SU-DHL-6 (cell line): ENCODE measurements around the gene PPP6R2.

Source experiments
- H2AFZ ChIP-seq: fragments of 200-600 bp; sonication (generic); 2 replicates; pipeline ENCODE4 v1.6.1; 2014; ENCODE audit warnings: low read depth, mild to moderate bottlenecking, moderate library complexity, mixed read lengths, antibody characterized with exemption, low read length; ENCODE audit not compliant: severe bottlenecking
- H3F3A ChIP-seq: fragments of 200-600 bp; shearing (Covaris generic); 2 replicates; pipeline ENCODE4 v1.6.0; 2016; ENCODE audit warnings: antibody characterized with exemption, mild to moderate bottlenecking; ENCODE audit not compliant: insufficient read depth
- H3K27ac ChIP-seq: fragments of 200-600 bp; sonication (generic); 2 replicates; pipeline ENCODE4 v1.5.1; 2016; ENCODE audit warnings: low read depth, mild to moderate bottlenecking, low read length, moderate library complexity, mixed read lengths
- H3K27me3 ChIP-seq: fragments of 200-600 bp; sonication (generic), shearing (Covaris generic); 2 replicates; pipeline ENCODE4 v1.6.0; 2014; ENCODE audit warnings: mild to moderate bottlenecking, low read length
- H3K36me3 ChIP-seq: fragments of 200-600 bp; sonication (generic); 2 replicates; pipeline ENCODE4 v1.6.1; 2014; ENCODE audit warnings: mild to moderate bottlenecking, low read length, mixed read lengths
- H3K4me2 ChIP-seq: fragments of 300-600, 200-600 bp; shearing (Covaris generic), sonication (generic); 2 replicates; pipeline ENCODE4 v1.6.0; 2014; ENCODE audit warnings: low read length, low read depth, mild to moderate bottlenecking; ENCODE audit not compliant: poor library complexity, severe bottlenecking
- H3K4me3 ChIP-seq: fragments of 200-600 bp; sonication (generic); 2 replicates; pipeline ENCODE4 v1.5.1; 2014; ENCODE audit warnings: antibody characterized with exemption, low read length, mild to moderate bottlenecking, mixed read lengths; ENCODE audit not compliant: insufficient read depth, poor library complexity, severe bottlenecking
- H3K79me2 ChIP-seq: fragments of 200-600 bp; sonication (generic); 2 replicates; pipeline ENCODE4 v1.6.1; 2014; ENCODE audit warnings: mild to moderate bottlenecking, low read length, moderate library complexity; ENCODE audit not compliant: insufficient read depth
- H3K9ac ChIP-seq: fragments of 200-600 bp; sonication (generic); 2 replicates; pipeline ENCODE4 v1.7.0; 2014; ENCODE audit warnings: mild to moderate bottlenecking, low read length
- H3K9me2 ChIP-seq: fragments of 200-600 bp; sonication (generic); replicated peaks from 2 replicates; pipeline ENCODE4 v1.6.1; 2014; ENCODE audit warnings: low read length; ENCODE audit not compliant: insufficient read depth
- H3K9me3 ChIP-seq: fragments of 200-600 bp; sonication (generic); 2 replicates; pipeline ENCODE4 v1.6.1; 2014; ENCODE audit warnings: low read length, mixed read lengths; ENCODE audit not compliant: insufficient read depth
- H4K20me1 ChIP-seq: fragments of 200-600 bp; sonication (generic); 2 replicates; pipeline ENCODE4 v1.6.1; 2014; ENCODE audit warnings: low read depth, mild to moderate bottlenecking, antibody characterized with exemption, low read length, moderate library complexity, mixed read lengths
- EZH2phosphoT487 ChIP-seq: fragments of 200-600 bp; sonication (generic), shearing (Covaris generic); conservative IDR thresholded peaks from 2 replicates; pipeline ENCODE4 v1.6.1; 2018; ENCODE audit warnings: mild to moderate bottlenecking, antibody characterized with exemption, low read length, moderate library complexity, mixed read lengths
- TF ChIP-seq, protein P1 (sequence below): fragments of 200-600 bp; sonication (generic); IDR thresholded peaks from one replicate; pipeline ENCODE4 v1.5.1; 2017; ENCODE audit warnings: antibody characterized with exemption, mild to moderate bottlenecking, low read length, moderate library complexity; ENCODE audit not compliant: insufficient read depth, poor library complexity, severe bottlenecking

The PPP6R2 gene

DNA sequence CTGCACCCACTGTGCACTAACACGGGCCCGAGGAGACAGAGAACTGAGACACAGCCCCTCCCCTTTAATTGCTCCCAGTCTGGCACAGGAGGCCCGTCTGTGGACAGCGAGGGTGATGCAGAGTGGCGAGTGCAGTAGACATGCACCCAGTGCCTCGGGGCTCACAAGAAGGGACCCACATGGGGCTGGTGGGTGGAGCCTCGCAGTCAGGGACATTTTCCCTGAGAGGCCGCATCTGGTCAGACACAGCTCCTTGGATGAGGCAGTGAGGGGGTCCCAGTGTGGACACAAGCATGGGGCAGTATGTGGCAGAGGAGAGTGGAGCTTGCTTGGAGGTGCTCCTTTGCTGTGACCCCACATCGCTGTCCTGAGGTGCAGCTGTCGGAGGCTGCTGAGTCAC is 76.9 kb downstream of the PPP6R2 start:
- no peak for TF ChIP-seq EZH2phosphoT487
- TF ChIP-seq, protein P1, sequence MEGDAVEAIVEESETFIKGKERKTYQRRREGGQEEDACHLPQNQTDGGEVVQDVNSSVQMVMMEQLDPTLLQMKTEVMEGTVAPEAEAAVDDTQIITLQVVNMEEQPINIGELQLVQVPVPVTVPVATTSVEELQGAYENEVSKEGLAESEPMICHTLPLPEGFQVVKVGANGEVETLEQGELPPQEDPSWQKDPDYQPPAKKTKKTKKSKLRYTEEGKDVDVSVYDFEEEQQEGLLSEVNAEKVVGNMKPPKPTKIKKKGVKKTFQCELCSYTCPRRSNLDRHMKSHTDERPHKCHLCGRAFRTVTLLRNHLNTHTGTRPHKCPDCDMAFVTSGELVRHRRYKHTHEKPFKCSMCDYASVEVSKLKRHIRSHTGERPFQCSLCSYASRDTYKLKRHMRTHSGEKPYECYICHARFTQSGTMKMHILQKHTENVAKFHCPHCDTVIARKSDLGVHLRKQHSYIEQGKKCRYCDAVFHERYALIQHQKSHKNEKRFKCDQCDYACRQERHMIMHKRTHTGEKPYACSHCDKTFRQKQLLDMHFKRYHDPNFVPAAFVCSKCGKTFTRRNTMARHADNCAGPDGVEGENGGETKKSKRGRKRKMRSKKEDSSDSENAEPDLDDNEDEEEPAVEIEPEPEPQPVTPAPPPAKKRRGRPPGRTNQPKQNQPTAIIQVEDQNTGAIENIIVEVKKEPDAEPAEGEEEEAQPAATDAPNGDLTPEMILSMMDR: no peak
- Histone ChIP-seq H4K20me1 (no peaks in the 10 kb centered on the region), H3K27me3 (no peaks in the 10 kb centered on the region), H2AFZ (no peak overlapping the region), H3K36me3 (peaks cover 8% of the 10 kb centered on the region; the same call in 1 of the 2 replicates), H3K9me2 (no peaks in the 10 kb centered on the region), H3K27ac (no peak overlapping the region), H3K79me2 (no peaks in the 10 kb centered on the region), H3K4me3 (no peak overlapping the region), H3K9ac (no peak overlapping the region), H3F3A (no peaks in the 10 kb centered on the region), H3K4me2 (no peak overlapping the region), H3K9me3 (no peaks in the 10 kb centered on the region)

DNA sequence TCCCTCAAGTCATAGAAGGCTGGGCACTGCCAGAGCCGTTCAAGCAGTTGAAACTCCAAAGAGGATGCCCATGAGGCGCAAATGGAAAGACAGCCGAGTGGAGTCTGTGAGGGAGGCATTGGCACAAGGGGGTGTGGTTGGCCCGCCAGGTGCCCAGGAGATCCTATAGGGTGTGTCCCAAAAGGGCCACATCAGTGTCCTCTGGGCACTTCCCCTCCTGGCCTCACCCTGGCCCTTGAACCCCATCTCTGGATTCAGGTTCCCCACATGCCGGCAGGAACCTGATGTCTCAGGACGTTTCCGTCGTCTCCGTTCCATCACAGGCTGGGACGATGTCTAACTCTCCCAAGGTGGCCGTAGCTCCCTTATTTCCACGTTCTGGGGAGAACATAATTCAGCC is 77.5 kb downstream of the PPP6R2 start:
- H3K27me3 ChIP-seq: no peaks in the 10 kb centered on the region
- no peak overlapping the region for H3K4me3 ChIP-seq
- H3K9ac ChIP-seq: no peak overlapping the region
- H2AFZ ChIP-seq: no peak overlapping the region
- TF ChIP-seq, protein P1: no peak
- no peak for TF ChIP-seq EZH2phosphoT487
- no peaks in the 10 kb centered on the region for H4K20me1 ChIP-seq
- H3K79me2 ChIP-seq: no peaks in the 10 kb centered on the region
- no peaks in the 10 kb centered on the region for H3K9me2 ChIP-seq
- peaks cover 13% of the 10 kb centered on the region; the same call in 1 of the 2 replicates for H3K36me3 ChIP-seq
- no peak overlapping the region for H3K4me2 ChIP-seq
- no peaks in the 10 kb centered on the region for H3K9me3 ChIP-seq
- no peak overlapping the region for H3K27ac ChIP-seq
- no peaks in the 10 kb centered on the region for H3F3A ChIP-seq

DNA sequence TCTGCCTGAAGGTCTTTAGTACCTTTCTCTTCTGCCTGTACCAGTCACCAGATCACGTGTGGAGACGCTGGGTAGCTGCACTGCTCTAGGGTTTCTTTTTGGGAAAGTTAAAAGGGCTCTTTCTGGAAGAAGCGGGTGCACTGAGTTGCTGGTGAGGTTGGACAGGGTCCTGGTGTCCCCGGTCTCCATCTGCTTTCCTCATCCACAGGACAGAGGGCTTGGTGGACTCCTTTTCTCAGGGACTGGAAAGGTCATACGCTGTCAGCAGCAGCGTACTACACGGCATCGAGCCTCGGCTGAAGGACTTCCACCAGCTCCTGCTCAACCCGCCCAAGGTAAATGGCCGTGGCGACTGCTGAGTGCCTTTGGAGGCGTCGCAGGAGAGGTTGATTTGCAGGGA is 78.9 kb downstream of the PPP6R2 start:
- H3K4me2 ChIP-seq: no peak overlapping the region
- peaks cover 10% of the 10 kb centered on the region; the same call in 1 of the 2 replicates for H3K36me3 ChIP-seq
- no peaks in the 10 kb centered on the region for H3K79me2 ChIP-seq
- no peak overlapping the region for H3K9ac ChIP-seq
- no peak overlapping the region for H2AFZ ChIP-seq
- no peaks in the 10 kb centered on the region for H3F3A ChIP-seq
- TF ChIP-seq, protein P1: no peak
- TF ChIP-seq EZH2phosphoT487: no peak
- no peaks in the 10 kb centered on the region for H4K20me1 ChIP-seq
- no peaks in the 10 kb centered on the region for H3K9me3 ChIP-seq
- H3K27ac ChIP-seq: no peak overlapping the region
- H3K4me3 ChIP-seq: no peak overlapping the region
- H3K9me2 ChIP-seq: no peaks in the 10 kb centered on the region
- no peaks in the 10 kb centered on the region for H3K27me3 ChIP-seq
